Endothelial cell (in vitro differentiated cells): ENCODE measurements around the gene NSD2. TPM values are rescaled to one million over a fixed set of nuclear protein-coding genes. Genes with fewer than 3 reads are reported as not detected.
"Not testable (repeated sequence)": the region's sequence is repeated elsewhere in the genome, so short reads cannot be mapped to it uniquely, and the experiment has no call there.

ENCODE experiments used
- DNase-seq: peaks from one replicate; pipeline ENCODE4 v3.0.0; 2021; ENCODE audit warnings: low spot score
- H3K27ac Mint-ChIP-seq: one replicate; pipeline ENCODE4 v1.8.0; 2021; ENCODE audit warnings: mixed read lengths, inconsistent platforms; ENCODE audit not compliant: unreplicated experiment
- H3K27me3 Mint-ChIP-seq: one replicate; pipeline ENCODE4 v1.8.0; 2021; ENCODE audit warnings: mild to moderate bottlenecking, moderate library complexity, mixed read lengths, inconsistent platforms; ENCODE audit not compliant: unreplicated experiment
- H3K36me3 Mint-ChIP-seq: one replicate; pipeline ENCODE4 v1.8.0; 2021; ENCODE audit warnings: mild to moderate bottlenecking, low read depth, mixed read lengths, inconsistent platforms; ENCODE audit not compliant: unreplicated experiment
- H3K4me1 Mint-ChIP-seq: one replicate; pipeline ENCODE4 v1.8.0; 2021; ENCODE audit warnings: mild to moderate bottlenecking, mixed read lengths, inconsistent platforms; ENCODE audit not compliant: unreplicated experiment
- H3K4me3 Mint-ChIP-seq: one replicate; pipeline ENCODE4 v1.8.0; 2021; ENCODE audit warnings: mild to moderate bottlenecking, mixed read lengths, inconsistent platforms; ENCODE audit not compliant: unreplicated experiment
- H3K9me3 Mint-ChIP-seq: one replicate; pipeline ENCODE4 v1.8.0; 2021; ENCODE audit warnings: mixed read lengths, inconsistent platforms; ENCODE audit not compliant: unreplicated experiment
- total RNA-seq: library from RNA; stranded (reverse); fragmentation: NEBNext Ultra II Directional; extraction: Animal tissue kit (Norgen Biotek cat#: 25700); gene quantifications from one replicate; pipeline ENCODE4 v1.2.1, GENCODE V29; 2021; ENCODE audit not compliant: unreplicated experiment
- TF ChIP-seq, protein P1 (sequence below): fragments of 200-600 bp; sonication (generic); IDR thresholded peaks from one replicate; pipeline ENCODE4 v1.5.0; 2021; ENCODE audit warnings: antibody characterized with exemption; ENCODE audit not compliant: unreplicated experiment

Gene NSD2
- total RNA-seq, 1 donor from 2014 or later, result 93.5 TPM

DNA sequence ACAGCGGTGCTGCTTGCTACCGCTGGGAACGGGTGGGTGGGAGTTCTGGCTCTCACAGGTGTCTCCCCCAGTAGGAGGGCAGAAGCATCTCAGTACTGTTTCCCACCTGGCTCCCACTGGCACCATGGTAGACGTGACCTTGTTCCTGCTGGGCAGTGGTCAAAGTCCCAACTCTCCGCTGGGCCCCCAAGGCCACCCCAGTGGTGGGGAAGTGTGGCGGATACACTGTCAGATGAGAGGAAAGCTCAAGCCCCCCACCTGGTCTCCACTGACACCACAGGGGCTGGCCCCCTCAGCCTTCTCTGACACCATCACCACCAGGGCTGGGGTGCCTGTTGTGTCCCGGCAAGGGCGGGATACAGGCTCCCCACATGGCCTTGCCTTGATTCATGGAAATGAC, 39.9 kb upstream of the NSD2 start:
- Mint-ChIP-seq H3K27ac (no peak overlapping the region), H3K4me1 (peaks cover 4% of the 10 kb centered on the region), H3K36me3 (peaks cover 41% of the 10 kb centered on the region)

DNA sequence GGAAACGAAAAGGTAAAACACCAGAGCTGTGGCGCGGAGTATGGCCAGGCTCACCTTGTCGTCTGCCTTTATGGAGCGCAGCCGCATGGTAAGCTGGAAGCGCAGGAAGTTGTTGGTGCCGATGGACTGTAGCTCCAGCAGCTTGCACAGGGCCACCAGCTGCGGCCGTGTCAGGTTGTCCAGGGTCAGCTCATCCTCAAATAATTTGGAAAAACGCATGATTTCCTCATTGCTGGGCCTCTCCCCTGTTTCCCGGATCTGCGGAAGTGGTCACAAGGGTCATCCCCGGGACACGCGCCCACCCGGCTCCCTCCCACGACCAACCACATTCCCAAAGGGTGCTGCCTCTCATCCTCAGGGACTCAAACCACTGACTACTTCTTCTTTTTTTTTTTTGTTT, 38.5 kb upstream of the NSD2 start:
- Mint-ChIP-seq H3K27ac (no peak overlapping the region), H3K9me3 (peaks cover 3% of the 10 kb centered on the region), H3K4me1 (no peaks in the 10 kb centered on the region), H3K36me3 (peaks cover 34% of the 10 kb centered on the region), H3K4me3 (no peak overlapping the region), H3K27me3 (no peaks in the 10 kb centered on the region)
- no peak for DNase-seq
- TF ChIP-seq, protein P1, sequence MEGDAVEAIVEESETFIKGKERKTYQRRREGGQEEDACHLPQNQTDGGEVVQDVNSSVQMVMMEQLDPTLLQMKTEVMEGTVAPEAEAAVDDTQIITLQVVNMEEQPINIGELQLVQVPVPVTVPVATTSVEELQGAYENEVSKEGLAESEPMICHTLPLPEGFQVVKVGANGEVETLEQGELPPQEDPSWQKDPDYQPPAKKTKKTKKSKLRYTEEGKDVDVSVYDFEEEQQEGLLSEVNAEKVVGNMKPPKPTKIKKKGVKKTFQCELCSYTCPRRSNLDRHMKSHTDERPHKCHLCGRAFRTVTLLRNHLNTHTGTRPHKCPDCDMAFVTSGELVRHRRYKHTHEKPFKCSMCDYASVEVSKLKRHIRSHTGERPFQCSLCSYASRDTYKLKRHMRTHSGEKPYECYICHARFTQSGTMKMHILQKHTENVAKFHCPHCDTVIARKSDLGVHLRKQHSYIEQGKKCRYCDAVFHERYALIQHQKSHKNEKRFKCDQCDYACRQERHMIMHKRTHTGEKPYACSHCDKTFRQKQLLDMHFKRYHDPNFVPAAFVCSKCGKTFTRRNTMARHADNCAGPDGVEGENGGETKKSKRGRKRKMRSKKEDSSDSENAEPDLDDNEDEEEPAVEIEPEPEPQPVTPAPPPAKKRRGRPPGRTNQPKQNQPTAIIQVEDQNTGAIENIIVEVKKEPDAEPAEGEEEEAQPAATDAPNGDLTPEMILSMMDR, result no peak

More for the DNA sequence above, 39.9 kb upstream of the NSD2 start:
- TF ChIP-seq, protein P1, result no peak
- Mint-ChIP-seq H3K4me3 (no peak overlapping the region), H3K9me3 (peaks cover 3% of the 10 kb centered on the region), H3K27me3 (no peaks in the 10 kb centered on the region)
- DNase-seq, result no peak

DNA sequence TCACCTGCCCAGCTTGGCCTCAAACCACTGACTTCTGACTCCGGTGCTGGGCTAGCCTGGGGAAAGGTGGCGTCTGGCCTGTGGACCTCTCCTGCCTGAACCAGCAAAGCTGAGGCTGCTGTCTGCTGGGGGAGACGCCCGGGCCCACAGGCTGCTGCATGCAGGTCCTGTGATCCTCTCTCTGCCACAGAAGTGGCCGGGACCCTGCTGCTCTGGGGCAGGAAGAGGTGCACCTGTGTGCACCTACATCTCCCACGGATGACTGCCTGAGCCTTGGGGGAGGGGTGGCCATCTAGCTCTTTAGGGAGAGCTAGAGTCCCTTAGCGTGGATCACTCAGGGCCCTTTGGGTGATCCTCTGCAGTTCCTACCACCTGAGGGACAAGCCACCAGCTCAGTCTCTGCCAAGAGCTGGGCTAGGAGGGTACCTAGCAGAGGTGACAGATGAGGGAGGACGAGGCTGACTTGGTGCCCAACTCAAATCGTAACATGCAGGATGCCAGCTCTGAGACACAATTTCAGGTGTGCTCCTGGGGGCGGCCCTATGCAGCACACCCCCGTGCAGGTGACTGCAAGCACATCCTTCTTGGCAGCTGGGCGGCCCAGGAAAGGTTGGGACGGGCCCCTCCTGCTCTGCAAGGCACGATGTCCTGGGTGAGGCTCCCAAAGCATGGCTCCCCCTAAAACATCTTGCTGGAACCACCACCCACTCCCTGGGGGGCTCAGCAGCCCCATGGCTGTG, 37.7 kb upstream of the NSD2 start:
- H3K4me3 Mint-ChIP-seq, result no peak overlapping the region
- H3K27me3 Mint-ChIP-seq, result no peaks in the 10 kb centered on the region
- H3K9me3 Mint-ChIP-seq, result peaks cover 3% of the 10 kb centered on the region
- H3K36me3 Mint-ChIP-seq, result peaks cover 34% of the 10 kb centered on the region
- no peaks in the 10 kb centered on the region for H3K4me1 Mint-ChIP-seq
- no peak for DNase-seq
- TF ChIP-seq, protein P1, result no peak
- H3K27ac Mint-ChIP-seq, result no peak overlapping the region

DNA sequence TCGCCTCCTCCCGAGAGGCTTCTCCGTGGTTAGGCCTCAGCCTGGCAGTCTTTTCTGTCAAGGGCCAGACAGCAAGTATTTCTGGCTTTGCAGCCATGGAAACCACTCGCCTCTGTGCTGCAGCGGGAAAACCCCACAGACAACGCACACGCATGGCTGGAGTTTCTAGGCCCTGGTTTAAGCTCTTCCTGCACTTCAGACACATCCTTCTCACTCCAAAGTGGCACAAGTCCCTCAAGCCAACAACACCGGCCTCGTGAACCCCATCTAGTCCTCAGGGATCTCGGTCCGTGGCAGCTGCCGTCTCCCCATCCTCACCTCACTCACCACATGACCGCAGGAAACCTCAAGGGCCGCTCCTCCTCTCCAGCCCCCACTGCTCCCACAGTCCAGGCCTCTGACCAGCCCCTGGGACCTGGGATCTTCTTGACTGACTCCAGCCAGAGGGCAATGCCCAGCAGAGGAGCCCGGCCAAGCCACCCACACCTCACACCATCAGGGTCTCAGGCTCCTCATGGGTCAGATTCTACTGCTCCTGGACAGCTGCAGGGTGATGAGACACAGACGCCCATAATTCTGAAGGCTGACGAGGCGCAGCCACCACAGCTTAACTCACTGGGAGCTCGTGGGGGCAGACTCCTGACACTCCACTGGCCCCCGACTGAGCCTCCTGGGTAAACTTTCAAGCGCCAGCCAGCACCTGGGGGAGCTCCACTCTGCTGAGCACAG, 37.0 kb upstream of the NSD2 start:
- H3K36me3 Mint-ChIP-seq, result peaks cover 38% of the 10 kb centered on the region
- peaks cover 3% of the 10 kb centered on the region for H3K9me3 Mint-ChIP-seq
- TF ChIP-seq, protein P1, result no peak
- no peak overlapping the region for H3K27ac Mint-ChIP-seq
- no peaks in the 10 kb centered on the region for H3K27me3 Mint-ChIP-seq
- DNase-seq, result no peak
- no peaks in the 10 kb centered on the region for H3K4me1 Mint-ChIP-seq
- H3K4me3 Mint-ChIP-seq, result no peak overlapping the region

DNA sequence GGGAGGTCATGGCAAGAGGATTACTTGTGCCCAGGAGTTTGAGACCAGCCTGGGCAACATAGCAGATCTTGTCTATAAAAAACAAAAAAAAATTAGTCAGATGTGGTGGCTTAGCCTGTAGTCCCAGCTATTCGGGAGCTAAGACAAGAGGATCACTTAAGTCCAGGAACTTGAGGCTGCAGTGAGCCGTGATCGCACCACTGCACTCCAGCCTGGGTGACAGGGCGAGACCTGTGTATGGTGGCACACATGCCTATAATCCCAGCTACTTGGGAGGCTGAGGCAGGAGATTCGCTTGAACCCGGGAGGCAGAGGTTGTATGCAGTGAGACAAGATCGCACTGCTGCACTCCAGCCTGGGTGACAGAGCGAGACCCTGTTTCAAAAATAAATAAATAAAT, 35.4 kb upstream of the NSD2 start:
- H3K27ac Mint-ChIP-seq, H3K9me3 Mint-ChIP-seq, H3K4me3 Mint-ChIP-seq, H3K4me1 Mint-ChIP-seq, DNase-seq, H3K27me3 Mint-ChIP-seq: not testable (repeated sequence)
- peaks cover 28% of the 10 kb centered on the region for H3K36me3 Mint-ChIP-seq
